Chondrocyte (in vitro differentiated cells): ENCODE results near the gene BTBD6. TPM values are rescaled to one million over a fixed set of nuclear protein-coding genes. Genes with fewer than 3 reads are reported as not detected.

Experiments used
- DNase-seq: peaks from one replicate; pipeline ENCODE4 v3.0.0; 2021; ENCODE audit warnings: mixed read lengths, low spot score
- H3K27ac Mint-ChIP-seq: one replicate; pipeline ENCODE4 v1.8.0; 2021; ENCODE audit warnings: mild to moderate bottlenecking, moderate library complexity, mixed read lengths; ENCODE audit not compliant: unreplicated experiment
- H3K27me3 Mint-ChIP-seq: 2 replicates; pipeline ENCODE4 v1.8.0; 2021; ENCODE audit warnings: low read depth, mixed read lengths
- H3K36me3 Mint-ChIP-seq: 2 replicates; pipeline ENCODE4 v1.8.0; 2021; ENCODE audit warnings: low read depth, mixed read lengths
- H3K4me1 Mint-ChIP-seq: 2 replicates; pipeline ENCODE4 v1.8.0; 2021; ENCODE audit warnings: low read depth, mild to moderate bottlenecking, mixed read lengths
- H3K4me3 Mint-ChIP-seq: one replicate; pipeline ENCODE4 v1.8.0; 2021; ENCODE audit warnings: mild to moderate bottlenecking, moderate library complexity, mixed read lengths; ENCODE audit not compliant: unreplicated experiment
- H3K9me3 Mint-ChIP-seq: 2 replicates; pipeline ENCODE4 v1.8.0; 2021; ENCODE audit warnings: low read depth, mixed read lengths
- total RNA-seq: library from RNA; stranded (reverse); gene quantifications from 3 replicates; pipeline ENCODE4 v1.2.1, GENCODE V29; 2021
- TF ChIP-seq, protein P1 (sequence below): fragments of 200-600 bp; sonication (generic); IDR thresholded peaks from 2 replicates; pipeline ENCODE4 v1.5.0; 2021; ENCODE audit warnings: antibody characterized with exemption, mild to moderate bottlenecking, moderate library complexity

The BTBD6 gene
- total RNA-seq, 1 donor from 2014 or later, result 54.3 TPM

DNA sequence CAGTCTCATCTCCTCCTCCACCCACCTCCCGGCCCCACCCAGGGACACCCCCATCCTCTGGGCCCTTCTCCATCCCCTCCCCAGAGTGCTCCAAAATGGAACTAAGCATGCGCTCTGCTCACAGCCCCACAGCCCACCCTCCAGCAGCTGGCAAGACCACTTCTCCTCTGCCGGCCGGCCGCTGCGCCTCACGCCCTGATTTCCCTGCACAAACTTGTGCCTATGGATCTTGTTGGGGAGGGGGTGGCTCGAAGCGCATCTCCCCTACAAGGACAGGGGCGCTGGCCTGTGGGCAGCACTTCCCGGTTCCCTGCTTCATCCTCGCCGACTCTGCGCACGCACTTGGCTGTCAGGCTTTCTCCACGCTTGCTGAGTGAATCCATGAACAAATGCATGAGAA is 47.7 kb upstream of the BTBD6 start:
- Mint-ChIP-seq H3K4me1 (peaks cover 18% of the 10 kb centered on the region), H3K27ac (no peak overlapping the region), H3K9me3 (no peaks in the 10 kb centered on the region), H3K36me3 (no peaks in the 10 kb centered on the region), H3K4me3 (no peak overlapping the region), H3K27me3 (peaks cover 3% of the 10 kb centered on the region)
- TF ChIP-seq, protein P1, sequence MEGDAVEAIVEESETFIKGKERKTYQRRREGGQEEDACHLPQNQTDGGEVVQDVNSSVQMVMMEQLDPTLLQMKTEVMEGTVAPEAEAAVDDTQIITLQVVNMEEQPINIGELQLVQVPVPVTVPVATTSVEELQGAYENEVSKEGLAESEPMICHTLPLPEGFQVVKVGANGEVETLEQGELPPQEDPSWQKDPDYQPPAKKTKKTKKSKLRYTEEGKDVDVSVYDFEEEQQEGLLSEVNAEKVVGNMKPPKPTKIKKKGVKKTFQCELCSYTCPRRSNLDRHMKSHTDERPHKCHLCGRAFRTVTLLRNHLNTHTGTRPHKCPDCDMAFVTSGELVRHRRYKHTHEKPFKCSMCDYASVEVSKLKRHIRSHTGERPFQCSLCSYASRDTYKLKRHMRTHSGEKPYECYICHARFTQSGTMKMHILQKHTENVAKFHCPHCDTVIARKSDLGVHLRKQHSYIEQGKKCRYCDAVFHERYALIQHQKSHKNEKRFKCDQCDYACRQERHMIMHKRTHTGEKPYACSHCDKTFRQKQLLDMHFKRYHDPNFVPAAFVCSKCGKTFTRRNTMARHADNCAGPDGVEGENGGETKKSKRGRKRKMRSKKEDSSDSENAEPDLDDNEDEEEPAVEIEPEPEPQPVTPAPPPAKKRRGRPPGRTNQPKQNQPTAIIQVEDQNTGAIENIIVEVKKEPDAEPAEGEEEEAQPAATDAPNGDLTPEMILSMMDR, result no peak
- DNase-seq, result no peak

DNA sequence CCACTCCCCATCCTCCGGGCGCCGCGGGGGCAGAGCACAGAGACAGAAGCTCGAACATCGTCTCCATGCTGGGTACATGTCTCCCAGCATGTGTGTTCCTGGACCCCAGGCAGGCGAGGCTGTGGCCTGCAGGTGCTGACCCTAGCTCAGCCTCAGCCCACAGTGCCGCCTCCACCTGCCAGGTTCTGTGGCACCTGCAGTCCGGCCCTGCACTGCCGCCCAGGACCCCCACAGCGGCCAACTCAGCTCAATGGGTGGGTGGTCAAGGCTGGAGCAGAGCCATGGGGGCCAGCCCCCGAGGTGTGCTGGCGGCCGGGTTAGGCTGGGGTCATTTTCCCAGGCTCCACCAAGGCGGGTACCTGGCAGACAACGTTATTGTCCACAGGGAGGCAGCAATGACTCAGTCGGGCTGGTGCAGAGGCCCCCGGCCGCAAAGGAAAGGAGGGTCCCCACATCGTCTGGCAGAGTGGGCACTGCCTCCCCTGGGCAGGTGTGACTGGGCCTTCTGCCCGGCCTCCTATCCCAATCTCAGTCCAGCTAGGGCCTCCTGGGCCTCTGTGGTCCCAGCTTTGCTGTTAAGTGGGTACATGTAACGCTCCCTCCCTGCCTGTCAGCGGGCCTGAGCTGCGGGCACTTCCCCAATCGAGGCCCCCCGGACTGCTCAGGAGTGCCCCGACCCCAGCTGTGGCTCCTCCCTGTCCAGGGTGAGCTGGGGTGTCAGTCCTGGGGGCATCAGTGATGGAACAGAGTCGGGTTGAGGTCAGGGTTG is 47.0 kb upstream of the BTBD6 start:
- DNase-seq, result no peak
- H3K4me3 Mint-ChIP-seq, result no peak overlapping the region
- H3K27ac Mint-ChIP-seq, result no peak overlapping the region
- TF ChIP-seq, protein P1, result peak; percentile 40
- no peaks in the 10 kb centered on the region for H3K9me3 Mint-ChIP-seq
- peaks cover 22% of the 10 kb centered on the region for H3K4me1 Mint-ChIP-seq
- peaks cover 3% of the 10 kb centered on the region for H3K27me3 Mint-ChIP-seq
- H3K36me3 Mint-ChIP-seq, result no peaks in the 10 kb centered on the region

DNA sequence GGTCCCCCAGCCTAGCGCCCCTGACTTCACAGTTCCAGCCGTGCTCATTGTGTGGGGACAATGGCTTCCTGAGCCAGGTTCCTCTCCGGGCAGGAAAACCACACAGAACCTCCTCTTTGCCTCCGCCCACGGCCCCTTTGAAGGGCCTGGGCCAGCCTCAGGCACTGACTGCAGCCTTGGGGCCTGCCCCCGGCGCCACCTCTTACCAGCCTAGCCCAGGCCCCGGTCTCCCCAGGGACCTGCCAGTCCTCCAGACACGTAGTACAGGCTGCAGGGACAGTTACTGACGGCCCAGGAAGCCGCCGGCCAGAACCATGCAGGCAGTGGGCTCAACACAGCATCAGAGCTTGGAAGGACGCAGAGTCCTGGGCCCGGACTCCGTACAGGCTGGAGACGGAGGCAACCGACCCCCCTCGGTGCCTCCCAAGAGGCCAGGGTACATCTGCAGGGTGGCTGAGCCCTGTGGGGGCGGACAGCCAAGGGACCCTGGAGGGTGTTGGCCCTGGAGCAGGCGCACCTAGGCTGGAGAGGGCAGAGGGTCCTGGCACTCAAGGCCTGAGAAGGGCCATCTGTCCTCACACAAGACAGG is 46.3 kb upstream of the BTBD6 start:
- no peak for DNase-seq
- Mint-ChIP-seq H3K36me3 (no peaks in the 10 kb centered on the region), H3K4me3 (no peak overlapping the region), H3K9me3 (no peaks in the 10 kb centered on the region), H3K27ac (no peak overlapping the region), H3K27me3 (peaks cover 3% of the 10 kb centered on the region), H3K4me1 (peaks cover 20% of the 10 kb centered on the region)
- TF ChIP-seq, protein P1, result no peak

DNA sequence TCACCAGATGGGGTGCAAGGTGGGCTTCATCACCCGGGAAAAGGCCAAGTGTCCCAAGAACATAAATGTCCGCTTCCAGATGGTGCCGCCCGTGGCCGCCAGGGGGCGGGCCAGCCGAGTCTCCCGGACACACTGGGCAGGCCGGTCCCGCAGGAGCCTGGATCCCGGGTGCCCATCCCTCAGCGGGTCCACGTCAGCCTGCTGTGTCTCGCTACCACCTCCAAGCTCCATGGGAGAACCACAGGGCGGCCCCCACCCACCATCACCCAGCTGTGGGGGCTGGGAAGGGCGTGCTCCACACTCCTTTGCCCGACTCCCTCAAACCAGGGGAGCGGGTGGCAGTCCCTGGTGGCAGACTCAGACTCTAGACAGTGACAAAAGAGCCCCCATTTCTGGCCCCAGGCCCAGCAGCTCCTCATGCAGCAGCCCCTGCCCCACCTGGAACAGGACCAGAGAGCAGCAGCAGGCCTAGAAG is 45.2 kb upstream of the BTBD6 start:
- Mint-ChIP-seq H3K9me3 (no peaks in the 10 kb centered on the region), H3K27ac (no peak overlapping the region), H3K4me3 (no peak overlapping the region), H3K36me3 (no peaks in the 10 kb centered on the region), H3K4me1 (peaks cover 13% of the 10 kb centered on the region), H3K27me3 (peaks cover 2% of the 10 kb centered on the region)
- TF ChIP-seq, protein P1, result peak; percentile 96
- DNase-seq, result no peak

DNA sequence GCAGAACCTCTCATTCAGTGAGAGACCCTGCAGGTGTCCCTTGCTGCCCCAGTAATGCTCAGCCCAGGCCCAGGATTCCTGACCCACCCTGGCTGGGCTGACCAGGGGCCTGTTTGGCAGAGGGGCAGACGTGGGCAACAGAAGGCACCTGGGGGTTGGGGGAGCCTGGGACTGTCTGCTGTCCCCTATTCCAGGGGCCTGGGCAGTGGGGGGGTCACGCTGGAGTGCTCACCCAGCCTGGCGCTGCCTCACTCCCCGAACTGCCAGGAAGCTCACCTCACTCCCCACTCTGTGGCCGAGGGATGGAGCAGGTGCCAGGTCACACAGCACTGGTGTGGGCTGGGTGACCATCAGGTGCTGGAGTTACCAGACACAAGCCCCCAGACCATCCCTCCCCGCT is 44.6 kb upstream of the BTBD6 start:
- Mint-ChIP-seq H3K4me3 (no peak overlapping the region), H3K36me3 (no peaks in the 10 kb centered on the region)
- TF ChIP-seq, protein P1, result no peak

More for the DNA sequence above, 44.6 kb upstream of the BTBD6 start:
- no peak for DNase-seq
- no peak overlapping the region for H3K27ac Mint-ChIP-seq
- H3K27me3 Mint-ChIP-seq, result no peaks in the 10 kb centered on the region
- H3K9me3 Mint-ChIP-seq, result no peaks in the 10 kb centered on the region
- H3K4me1 Mint-ChIP-seq, result peaks cover 13% of the 10 kb centered on the region
